ENCODE data around the gene PROKR2.

PROKR2 gene

GRCh38 chr20:5279661-5280060 lies 37.1 kb downstream of the PROKR2 start:
- no peak for DNase-seq

- no peak for DNase-seq
Measured at GRCh38 chr20:5272268-5272667, 44.5 kb downstream of the PROKR2 start.

- DNase-seq, result no peak
Measured at GRCh38 chr20:5270603-5271002, 46.2 kb downstream of the PROKR2 start.

DNA sequence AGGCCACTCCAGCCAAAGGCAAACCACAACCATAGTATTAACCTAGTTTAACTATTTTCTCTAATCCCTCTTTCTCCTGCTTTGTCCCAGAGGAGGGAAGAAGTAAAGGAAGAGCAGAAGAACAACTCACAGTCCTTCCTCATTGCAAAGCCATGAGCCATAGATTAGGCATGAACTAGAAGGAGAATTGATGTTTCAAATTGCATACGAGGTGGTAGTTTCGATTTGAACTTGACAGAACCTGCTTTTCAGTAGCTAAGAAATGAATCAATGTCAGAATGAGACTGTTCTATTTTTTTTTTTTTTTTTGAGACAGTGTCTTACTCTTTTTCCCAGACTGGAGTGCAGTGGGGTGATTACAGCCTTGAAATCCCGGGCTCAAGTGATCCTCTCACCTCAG lies 48.3 kb downstream of the PROKR2 start:
- DNase-seq, result no peak

DNA sequence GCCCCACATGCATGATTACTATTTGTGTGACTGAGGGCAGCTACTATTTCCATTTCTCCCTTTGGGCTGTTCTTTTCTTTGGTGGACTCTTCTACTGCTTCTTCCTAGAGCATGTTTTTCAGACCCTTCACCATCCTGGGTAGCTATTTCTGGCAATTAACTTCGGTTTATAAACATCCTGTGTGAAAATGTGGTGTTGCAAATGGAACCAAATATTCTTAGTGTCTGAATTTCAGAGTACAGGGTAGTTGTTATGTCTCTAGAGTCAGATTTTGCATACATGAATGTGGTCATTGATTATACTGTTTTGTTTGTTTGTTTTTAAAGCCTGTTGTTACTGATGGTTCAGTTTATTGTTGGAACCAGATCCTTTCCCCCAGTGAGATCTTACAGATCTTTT lies 49.7 kb downstream of the PROKR2 start:
- DNase-seq, result no peak
